Ovary (tissue), 9 donors: ENCODE measurements around the gene MX2. TPM values are rescaled to one million over a fixed set of nuclear protein-coding genes. Genes with fewer than 3 reads are reported as not detected.
"Not testable (repeated sequence)": the region's sequence is repeated elsewhere in the genome, so short reads cannot be mapped to it uniquely, and the experiment has no call there.

Experiments used
- DNase-seq, 5 donors: peaks; one replicate each; pipeline ENCODE4 v3.0.0-alpha.2; 2019 to 2020
- H3K27ac ChIP-seq, 2 donors: fragments of 200-600 bp; one replicate each; pipeline versions ENCODE4 v1.5.1 to v1.8.0; 2019 to 2022
- H3K27me3 ChIP-seq: fragments of 200-600 bp; one replicate; pipeline ENCODE4 v1.8.0; 2022
- H3K36me3 ChIP-seq: fragments of 200-600 bp; sonication (generic); one replicate; pipeline ENCODE4 v1.5.1; 2019
- H3K4me1 ChIP-seq: one replicate; pipeline ENCODE4 v1.8.1; 2013; ENCODE audit warnings: mild to moderate bottlenecking, moderate library complexity; ENCODE audit not compliant: insufficient read depth
- H3K4me3 ChIP-seq: fragments of 200-600 bp; sonication (generic); one replicate; pipeline ENCODE4 v1.5.1; 2017
- H3K9me3 ChIP-seq, 2 donors: fragments of 200-600 bp in 1 of 2; sonication (generic) in 1 of 2; one replicate each; pipeline versions ENCODE4 v1.5.1 to v1.8.1; 2013 to 2019; ENCODE audit warnings: mild to moderate bottlenecking in 1 of 2, moderate library complexity in 1 of 2
- CTCF ChIP-seq, 3 donors: fragments of 450-650 bp in 2 of 3; fragments of 200-600 bp in 1 of 3; IDR thresholded peaks; one replicate each; pipeline versions ENCODE4 v1.5.1 to v1.8.0; 2016 to 2022; ENCODE audit warnings: antibody characterized with exemption in 3 of 3, mild to moderate bottlenecking in 1 of 3
- EP300 ChIP-seq: sonication (generic); formaldehyde crosslinking; IDR thresholded peaks from one replicate; pipeline ENCODE4 v1.6.1; 2017; ENCODE audit warnings: antibody characterized with exemption
- POLR2A ChIP-seq: fragments of 450-650 bp; IDR thresholded peaks from one replicate; pipeline ENCODE4 v1.6.1; 2017; ENCODE audit warnings: antibody characterized with exemption, mild to moderate bottlenecking, moderate library complexity
- WGBS, 3 donors: extraction: QIAGEN DNeasy Blood & Tissue Kit in 1 of 3; methylation state at CpG; one replicate each; pipeline versions ENCODE4 v1.1.5 to v1.1.7; 2013 to 2017; 5-methylcytosine and 5-hydroxymethylcytosine counted together
- intact Hi-C, 4 donors: fragments of 100-400 bp; cut with DNase I; formaldehyde crosslinking; loops; one replicate each; pipeline versions ENCODE4 v1.11.0 to v1.15.1; 2022 to 2023
- polyA plus RNA-seq, 2 donors: library from polyadenylated mRNA; stranded (reverse); fragments of 200-250 nt in 1 of 2; fragments of 350-450 nt in 1 of 2; fragmentation: Illumina TruSeq in 1 of 2; extraction: RNeasy Lipid Tissue Mini Kit (QIAGEN cat#74804) in 1 of 2; gene quantifications; one replicate each; pipeline ENCODE4 v1.2.3, GENCODE V29; 2013 to 2014
- total RNA-seq, 7 donors: library from RNA; depleted of rRNA in 2 of 7; stranded (reverse); fragments of >200 nt in 2 of 7; fragmentation: NEBNext Ultra II Directional in 3 of 7; extraction: Animal tissue kit (Norgen Biotek cat#: 25700) in 3 of 7; gene quantifications; one replicate each; pipeline versions ENCODE4 v1.1.0 to v1.2.4, GENCODE V29; 2016 to 2023
- donor health status: DM: no; HTN: no; CAD: no; lungs with moderate emphysema.
- donor health status: DM: no; HTN: no; CAD: no.
- donor health status: Bipolar disorder and iron deficiency.
- donor health status: DM: yes; HTN: yes; CAD: no.
- donor health status: DM: no; HTN: no; CAD: no.
- donor health status: DM: yes; HTN: yes; CAD: no.

Gene MX2
- total and polyA plus RNA-seq, 9 donors: 2.6 to 34.6 (median 5.1) TPM

DNA sequence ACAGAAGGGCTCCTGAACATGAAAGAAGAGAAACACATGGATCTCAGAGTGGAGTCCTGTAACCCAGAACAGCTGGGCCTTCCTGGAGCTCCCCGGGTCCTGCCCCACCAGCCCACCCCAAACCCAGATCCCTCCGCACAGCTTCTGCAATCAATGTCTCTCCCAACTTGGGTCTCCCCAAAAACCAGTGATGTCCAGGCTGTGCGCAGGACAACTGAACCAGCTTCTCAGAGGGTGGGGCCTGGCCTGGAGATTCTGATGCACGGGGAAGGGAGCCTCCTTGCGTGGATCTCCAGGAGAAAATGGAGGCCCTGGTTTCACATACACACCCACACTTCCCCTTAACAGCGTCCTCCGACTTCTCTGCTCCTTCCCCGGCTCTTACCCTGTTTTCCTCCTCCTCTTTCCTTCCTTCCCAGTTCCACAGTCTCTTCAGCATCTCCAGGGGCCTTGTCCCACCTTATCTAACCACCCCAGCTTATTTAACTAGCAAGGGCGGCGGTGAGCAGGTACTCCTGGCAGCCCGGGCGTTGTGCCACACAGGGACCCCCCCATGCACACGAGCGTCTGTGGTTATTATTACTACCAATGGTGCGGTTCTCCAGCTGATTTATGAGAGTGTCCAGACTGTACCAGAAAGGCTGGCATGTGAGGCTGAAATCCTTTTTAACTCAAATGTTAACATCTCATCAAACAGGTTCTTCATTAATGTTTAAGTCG lies 11.2 kb upstream of the MX2 start:
- no peaks in the 10 kb centered on the region for H3K27me3 ChIP-seq
- no peak for DNase-seq
- no peak overlapping the region for H3K27ac ChIP-seq
- H3K9me3 ChIP-seq: no peaks in the 10 kb centered on the region
- H3K36me3 ChIP-seq: no peaks in the 10 kb centered on the region
- intact Hi-C loops: no loop called here
- TF ChIP-seq EP300: no peak
- TF ChIP-seq POLR2A: no peak
- no peak for TF ChIP-seq CTCF (IDR thresholded peaks at IDR 0.05)
- WGBS, 3 donors: 87 to 92% (median 91%) methylated on average over 16 of the region's 16 CpGs
- H3K4me1 ChIP-seq: no peaks in the 10 kb centered on the region
- H3K4me3 ChIP-seq: no peak overlapping the region

DNA sequence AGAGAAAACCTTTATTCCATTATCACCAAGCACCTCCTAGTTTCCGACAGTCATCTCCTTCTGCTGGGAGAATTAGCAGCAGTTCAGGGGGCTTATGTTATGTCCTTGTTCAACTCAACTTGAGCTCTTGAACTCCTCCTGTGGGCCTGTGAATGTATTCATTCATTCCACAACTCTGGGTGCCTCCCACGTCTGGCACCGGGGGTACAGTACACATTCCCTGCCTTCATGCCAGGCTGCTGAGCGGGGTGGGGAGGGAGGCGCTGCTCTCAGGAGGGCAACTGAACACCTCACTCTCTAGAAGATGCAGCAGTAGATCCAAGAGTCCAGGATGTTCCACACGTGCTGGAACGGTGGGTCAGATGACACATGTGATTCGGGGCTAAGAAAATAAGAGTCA lies 4.3 kb upstream of the MX2 start:
- H3K4me1 ChIP-seq: peaks cover 2% of the 10 kb centered on the region
- intact Hi-C loops: no loop called here
- no peak overlapping the region for H3K27ac ChIP-seq
- H3K27me3 ChIP-seq: no peaks in the 10 kb centered on the region
- TF ChIP-seq CTCF (IDR thresholded peaks at IDR 0.05) (no peak), EP300 (no peak), POLR2A (no peak)
- DNase-seq: no peak
- no peaks in the 10 kb centered on the region for H3K36me3 ChIP-seq
- WGBS, 3 donors: 54 to 67% (median 61%) methylated on average over 8 of the region's 8 CpGs
- H3K4me3 ChIP-seq: no peak overlapping the region
- H3K9me3 ChIP-seq: no peaks in the 10 kb centered on the region

- no peak overlapping the region for H3K27ac ChIP-seq
- no peaks in the 10 kb centered on the region for H3K36me3 ChIP-seq
- H3K27me3 ChIP-seq: no peaks in the 10 kb centered on the region
- no peaks in the 10 kb centered on the region for H3K9me3 ChIP-seq
- no peak for DNase-seq
- 84 to 89% (median 87%) methylated on average over 8 to 9 of the region's 9 CpGs for WGBS, 3 donors
- intact Hi-C loops: no loop called here
- H3K4me3 ChIP-seq: no peak overlapping the region
- TF ChIP-seq POLR2A (no peak), EP300 (no peak), CTCF (IDR thresholded peaks at IDR 0.05) (no peak)
- peaks cover 2% of the 10 kb centered on the region for H3K4me1 ChIP-seq
These were observed 3.3 kb upstream of the MX2 start for GRCh38 chr21:41358193-41359166.

DNA sequence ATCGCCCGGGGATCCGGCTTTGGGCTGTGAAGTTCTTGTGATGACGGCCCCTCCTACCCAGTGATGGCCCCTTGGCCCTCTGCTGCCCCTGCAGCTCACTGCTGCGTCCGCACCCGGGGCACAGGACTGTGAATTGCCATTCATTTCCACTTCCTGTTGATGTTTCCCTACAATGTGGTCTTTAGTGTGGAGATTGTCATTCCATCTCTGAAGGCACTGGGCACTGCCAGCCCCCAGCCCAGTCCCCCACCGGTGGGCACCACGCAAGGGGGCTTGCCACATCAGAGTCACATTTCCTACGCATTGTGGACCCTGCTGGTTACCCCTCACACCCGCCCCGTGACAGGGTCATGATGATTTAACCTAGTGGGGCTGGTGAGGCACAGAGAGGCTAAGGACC lies 2.5 kb upstream of the MX2 start:
- 83 to 87% (median 87%) methylated on average over 12 of the region's 12 CpGs for WGBS, 3 donors
- TF ChIP-seq EP300: no peak
- no peak for TF ChIP-seq CTCF (IDR thresholded peaks at IDR 0.05)
- no peak for TF ChIP-seq POLR2A
- H3K4me1 ChIP-seq: peaks cover 2% of the 10 kb centered on the region
- no peaks in the 10 kb centered on the region for H3K27me3 ChIP-seq
- H3K27ac ChIP-seq: no peak overlapping the region
- no peak overlapping the region for H3K4me3 ChIP-seq
- intact Hi-C loops: no loop called here
- no peaks in the 10 kb centered on the region for H3K9me3 ChIP-seq
- DNase-seq: no peak
- H3K36me3 ChIP-seq: no peaks in the 10 kb centered on the region

GRCh38 chr21:41359754-41360071 lies 2.1 kb upstream of the MX2 start:
- DNase-seq, H3K36me3 ChIP-seq, H3K9me3 ChIP-seq, H3K27me3 ChIP-seq, H3K27ac ChIP-seq, H3K4me3 ChIP-seq, intact Hi-C loops, H3K4me1 ChIP-seq: not testable (repeated sequence)
- WGBS, 3 donors: 93 to 100% (median 98%) methylated on average over 4 of the region's 4 CpGs
